ENCODE data around the gene GET3.

Gene GET3

GRCh38 chr19:12782424-12783290 lies 45.4 kb downstream of the GET3 start:
- DNase-seq = peak; percentile 97

DNA sequence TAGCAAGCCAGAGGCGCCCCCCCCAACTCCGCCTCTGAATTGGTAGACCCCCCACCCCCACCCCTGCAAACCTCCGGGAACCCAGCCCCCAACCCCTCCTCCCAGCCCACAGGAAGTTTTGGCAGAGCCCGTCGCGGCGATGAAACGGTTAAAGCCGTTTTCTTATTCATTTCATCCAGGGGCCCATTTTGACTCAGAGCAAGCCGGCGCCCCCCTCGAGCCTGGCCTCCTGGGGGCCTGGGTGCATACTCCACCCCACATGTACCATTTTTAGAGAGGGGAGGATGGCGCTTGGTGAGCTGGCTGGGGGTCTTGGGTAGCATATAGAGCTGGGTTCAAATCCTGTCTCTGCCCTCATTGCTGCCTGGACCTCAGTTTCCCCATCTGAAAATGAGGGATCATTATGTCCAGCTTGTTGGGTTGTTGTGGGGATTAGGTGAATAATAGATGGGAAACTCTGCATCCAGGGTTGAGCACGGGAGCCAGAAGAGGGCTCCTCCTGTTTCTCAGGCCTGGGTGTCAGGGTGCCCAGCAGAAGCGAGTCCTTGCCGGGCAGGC lies 46.1 kb downstream of the GET3 start:
- peak; percentile 94 for DNase-seq

- DNase-seq = peak; percentile 66
Observed at GRCh38 chr19:12783849-12784393, 46.6 kb downstream of the GET3 start.

DNA sequence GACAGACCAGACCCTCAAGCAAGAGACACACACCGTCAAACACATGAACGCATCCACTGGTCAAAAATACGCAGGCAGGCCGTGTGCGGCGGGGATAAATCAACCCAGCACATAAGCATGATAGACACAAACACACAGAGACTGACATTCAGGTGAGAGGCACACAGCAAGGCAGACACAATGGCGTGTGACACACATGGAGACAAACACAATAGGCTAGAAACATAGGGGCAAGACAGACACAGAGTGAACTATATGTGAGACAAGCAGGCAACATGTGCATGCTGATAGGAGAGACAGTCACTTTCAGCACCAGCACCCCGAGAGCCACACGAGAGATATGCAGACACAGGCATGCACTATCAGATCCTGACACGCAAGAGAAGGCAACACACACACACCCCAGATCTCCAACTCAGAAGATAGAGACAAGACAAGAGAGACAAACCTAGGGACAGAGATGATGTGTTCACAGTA lies 47.1 kb downstream of the GET3 start:
- peak; percentile 53 for DNase-seq

- DNase-seq = peak; percentile 55
Observed at GRCh38 chr19:12784871-12785430, 47.7 kb downstream of the GET3 start.

GRCh38 chr19:12785431-12786031 lies 48.2 kb downstream of the GET3 start:
- DNase-seq = peak; percentile 33

DNA sequence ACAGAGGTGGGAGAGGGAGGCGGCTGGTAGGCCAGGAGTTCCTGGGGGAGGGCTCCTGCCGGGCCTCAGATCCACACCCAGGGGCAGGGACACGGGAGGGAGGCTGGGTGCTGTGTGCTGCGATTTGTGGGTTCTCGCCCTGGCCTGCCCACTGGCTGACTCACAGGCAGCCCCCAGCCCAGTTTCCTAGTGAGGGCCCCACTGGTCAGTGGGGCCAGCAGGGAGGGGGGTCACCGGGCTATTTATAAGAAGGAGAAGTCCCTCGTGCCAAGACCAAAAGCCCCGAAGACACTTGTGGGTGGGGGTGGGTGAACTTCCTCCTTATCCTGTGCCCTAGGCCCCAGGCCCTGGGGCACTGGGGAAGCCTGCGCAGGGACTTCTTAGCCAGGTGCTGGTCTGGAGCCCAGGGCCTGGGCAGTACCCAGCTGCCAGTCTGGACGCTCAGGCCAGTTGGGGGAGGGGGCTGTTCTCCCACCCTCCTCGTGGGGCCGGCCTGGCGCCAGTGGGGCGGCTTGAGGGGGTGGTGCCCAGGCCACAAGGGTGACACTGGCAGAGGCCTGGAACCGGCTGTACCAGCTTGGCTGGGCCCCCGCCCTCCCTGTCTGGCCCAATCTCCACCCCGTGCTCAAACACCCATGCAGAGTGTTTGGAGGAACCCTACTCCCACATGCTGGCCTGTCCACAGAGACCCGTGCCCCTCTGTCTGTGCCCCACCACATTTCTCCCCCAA lies 49.0 kb downstream of the GET3 start:
- DNase-seq = peak; percentile 38

DNA sequence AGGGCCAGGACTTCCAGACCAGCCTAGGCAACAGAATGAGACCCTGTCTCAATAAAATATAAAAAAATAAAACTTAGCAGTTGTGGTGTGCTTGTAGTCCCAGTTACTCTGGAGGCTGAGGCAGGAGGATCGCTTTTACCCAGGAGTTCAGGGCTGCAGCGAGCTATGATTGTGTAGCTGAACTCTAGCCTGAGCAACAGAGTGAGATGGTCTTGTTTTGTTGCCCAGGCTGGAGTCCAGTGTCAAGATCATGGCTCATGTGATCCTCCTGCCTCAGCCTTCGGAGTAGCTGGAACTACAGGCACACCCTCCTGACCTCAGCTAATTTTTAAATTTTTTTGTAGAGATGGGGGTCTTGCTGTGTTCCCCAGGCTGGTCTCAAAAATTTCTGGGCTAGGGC lies 49.7 kb downstream of the GET3 start:
- no peak for DNase-seq

DNA sequence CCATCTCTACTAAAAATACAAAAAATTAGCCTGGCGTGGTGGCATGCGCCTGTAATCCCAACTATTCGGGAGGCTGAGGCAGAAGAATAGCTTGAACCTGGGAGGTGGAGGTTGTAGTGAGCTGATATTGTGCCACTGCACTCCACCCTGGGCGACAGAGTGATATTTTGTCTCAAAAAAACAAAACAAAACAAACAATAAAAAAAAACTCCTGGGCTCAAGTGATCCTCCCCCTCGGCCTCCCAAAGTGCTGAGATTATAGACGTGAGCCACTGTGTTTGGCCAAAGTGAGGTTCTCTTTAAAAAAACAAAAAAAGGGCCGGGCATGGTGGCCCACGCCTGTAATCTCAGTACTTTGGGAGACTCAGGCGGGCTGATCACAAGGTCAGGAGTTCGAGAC lies 50.2 kb downstream of the GET3 start:
- no peak for DNase-seq

GRCh38 chr19:12788042-12788681 lies 50.9 kb downstream of the GET3 start:
- no peak for DNase-seq

GRCh38 chr19:12788682-12789097 lies 51.4 kb downstream of the GET3 start:
- DNase-seq = peak; percentile 68

GRCh38 chr19:12789098-12789903 lies 52.0 kb downstream of the GET3 start:
- peak; percentile 38 for DNase-seq

- peak; percentile 99 for DNase-seq
Observed at GRCh38 chr19:12789904-12790619, 52.8 kb downstream of the GET3 start.

DNA sequence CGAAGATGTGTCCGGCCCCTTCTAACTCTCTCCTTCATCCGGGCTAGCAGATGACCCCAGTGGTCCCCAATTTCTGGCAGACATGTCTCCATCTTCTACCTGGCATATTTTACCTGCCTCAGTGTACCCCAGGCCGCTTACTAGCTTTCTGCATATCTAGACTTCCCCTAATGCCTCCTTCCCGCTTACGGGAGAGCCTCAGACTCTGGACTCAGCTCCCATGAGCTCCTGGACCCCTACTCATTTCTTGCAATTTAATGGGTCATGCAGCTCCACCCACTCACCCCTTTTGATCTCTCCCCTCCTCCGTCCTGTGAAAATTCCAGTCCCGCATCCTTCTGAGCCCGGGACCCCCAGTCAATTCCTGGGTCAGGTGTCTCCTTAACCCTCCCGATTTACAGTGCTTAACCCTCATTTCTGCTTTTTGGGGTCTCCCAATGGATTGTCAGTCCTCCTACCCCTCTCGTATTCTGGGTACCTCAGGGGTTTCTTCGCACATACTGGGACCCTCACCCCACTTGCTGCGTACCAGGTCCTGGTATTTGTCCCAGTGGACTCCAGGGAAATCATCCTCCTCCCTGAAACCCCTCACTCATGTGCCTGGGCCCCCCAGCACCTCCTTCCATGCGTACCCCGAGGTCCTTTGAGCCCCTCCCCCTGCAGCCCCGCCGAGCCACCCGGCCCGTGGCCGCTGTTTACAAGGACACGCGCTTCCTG lies 53.5 kb downstream of the GET3 start:
- DNase-seq = peak; percentile 20

DNA sequence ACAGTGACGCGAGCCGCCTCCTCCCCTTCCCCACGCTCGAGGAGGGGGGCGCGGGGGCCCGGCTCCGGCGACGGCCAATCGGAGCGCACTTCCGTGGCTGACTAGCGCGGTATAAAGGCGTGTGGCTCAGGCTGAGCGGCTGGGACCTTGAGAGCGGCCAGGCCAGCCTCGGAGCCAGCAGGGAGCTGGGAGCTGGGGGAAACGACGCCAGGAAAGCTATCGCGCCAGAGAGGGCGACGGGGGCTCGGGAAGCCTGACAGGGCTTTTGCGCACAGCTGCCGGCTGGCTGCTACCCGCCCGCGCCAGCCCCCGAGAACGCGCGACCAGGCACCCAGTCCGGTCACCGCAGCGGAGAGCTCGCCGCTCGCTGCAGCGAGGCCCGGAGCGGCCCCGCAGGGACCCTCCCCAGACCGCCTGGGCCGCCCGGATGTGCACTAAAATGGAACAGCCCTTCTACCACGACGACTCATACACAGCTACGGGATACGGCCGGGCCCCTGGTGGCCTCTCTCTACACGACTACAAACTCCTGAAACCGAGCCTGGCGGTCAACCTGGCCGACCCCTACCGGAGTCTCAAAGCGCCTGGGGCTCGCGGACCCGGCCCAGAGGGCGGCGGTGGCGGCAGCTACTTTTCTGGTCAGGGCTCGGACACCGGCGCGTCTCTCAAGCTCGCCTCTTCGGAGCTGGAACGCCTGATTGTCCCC lies 54.2 kb downstream of the GET3 start, which contains the start of gene JUNB:
Gene JUNB, plus strand, starts transcription at position 142 of the 706 bp plus-strand sequence. Its CDS starts 286 bp downstream, at position 428.
- peak; percentile 99 for DNase-seq

- DNase-seq = peak; percentile 86
Observed at GRCh38 chr19:12792051-12792852, 55.0 kb downstream of the GET3 start.

DNA sequence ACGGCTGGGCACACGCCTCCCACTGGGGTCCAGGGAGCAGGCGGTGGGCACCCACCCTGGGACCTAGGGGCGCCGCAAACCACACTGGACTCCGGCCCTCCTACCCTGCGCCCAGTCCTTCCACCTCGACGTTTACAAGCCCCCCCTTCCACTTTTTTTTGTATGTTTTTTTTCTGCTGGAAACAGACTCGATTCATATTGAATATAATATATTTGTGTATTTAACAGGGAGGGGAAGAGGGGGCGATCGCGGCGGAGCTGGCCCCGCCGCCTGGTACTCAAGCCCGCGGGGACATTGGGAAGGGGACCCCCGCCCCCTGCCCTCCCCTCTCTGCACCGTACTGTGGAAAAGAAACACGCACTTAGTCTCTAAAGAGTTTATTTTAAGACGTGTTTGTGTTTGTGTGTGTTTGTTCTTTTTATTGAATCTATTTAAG lies 55.6 kb downstream of the GET3 start:
- peak; percentile 35 for DNase-seq

All from activated CD4-positive, alpha-beta T cell treated with anti-CD3 and anti-CD28 coated beads, Interleukin-10, Interleukin-2, amounts not matched to agents 100 ng/mL and 50 ng/mL, durations not matched to agents 16 hours and 8 hours (primary cell).